GM19397 (cell line): ENCODE results near the gene ARHGAP22.

Source experiments
- ATAC-seq: cut with Tn5 transposase; IDR thresholded peaks from one replicate; pipeline ENCODE4 v1.9.1; 2021; ENCODE audit warnings: mild to moderate bottlenecking, moderate library complexity; ENCODE audit not compliant: unreplicated experiment

Gene ARHGAP22

GRCh38 chr10:48406204-48406603, 198.7 kb downstream of the ARHGAP22 start:
- no peak for ATAC-seq

GRCh38 chr10:48404646-48405045, 200.2 kb downstream of the ARHGAP22 start:
- ATAC-seq: no peak

DNA sequence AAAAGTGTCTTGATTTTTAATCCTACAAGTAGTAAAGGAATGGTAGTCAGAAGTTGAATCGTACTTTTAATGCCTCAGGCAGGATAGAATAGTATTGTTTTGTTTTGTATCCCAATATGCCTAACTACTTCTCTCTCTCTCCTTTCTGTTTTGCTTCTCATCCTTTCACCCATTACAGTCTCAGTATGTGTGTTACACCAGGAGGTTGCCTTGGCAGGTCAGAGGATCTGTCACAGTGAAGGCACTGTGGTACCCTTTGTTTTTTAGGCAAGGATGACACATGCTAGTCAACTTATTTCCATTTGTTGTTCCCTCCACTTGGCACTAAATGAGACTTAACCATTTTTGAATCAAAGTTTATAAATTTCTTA, 204.0 kb downstream of the ARHGAP22 start:
- no peak for ATAC-seq

DNA sequence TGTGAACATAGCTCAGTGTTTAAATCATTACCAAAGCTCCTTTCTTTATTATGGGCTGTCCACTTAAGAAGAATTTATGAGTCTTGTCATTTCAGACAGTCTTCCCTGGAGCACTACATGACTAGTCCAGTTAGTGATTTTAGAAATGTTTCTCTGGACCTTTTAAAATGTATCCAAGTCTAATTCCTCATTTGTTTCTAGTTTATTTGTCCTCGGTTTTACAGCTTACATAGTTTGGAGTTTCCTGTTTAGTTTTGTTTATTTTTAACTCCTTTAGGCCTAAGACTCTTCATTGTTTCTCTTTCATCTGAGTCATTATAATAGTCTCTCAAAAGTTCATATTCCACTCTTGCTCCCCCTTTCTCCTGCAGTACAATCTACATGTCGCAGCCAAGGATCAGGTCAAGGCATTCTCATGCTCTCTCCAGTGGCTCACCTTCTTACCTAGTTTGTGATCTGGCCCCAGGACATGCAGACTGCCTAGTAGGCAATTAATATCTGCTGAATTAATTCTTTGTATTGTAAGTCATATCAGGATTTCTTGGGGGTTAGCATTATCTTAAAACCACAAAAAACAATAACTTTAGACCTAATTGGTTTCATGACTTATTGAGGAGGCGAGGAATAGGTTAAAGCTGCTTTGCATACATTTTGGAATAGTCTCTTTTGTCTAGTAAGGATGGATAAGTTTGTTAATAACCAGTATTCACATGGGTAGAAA, 204.6 kb downstream of the ARHGAP22 start:
- ATAC-seq: no peak

DNA sequence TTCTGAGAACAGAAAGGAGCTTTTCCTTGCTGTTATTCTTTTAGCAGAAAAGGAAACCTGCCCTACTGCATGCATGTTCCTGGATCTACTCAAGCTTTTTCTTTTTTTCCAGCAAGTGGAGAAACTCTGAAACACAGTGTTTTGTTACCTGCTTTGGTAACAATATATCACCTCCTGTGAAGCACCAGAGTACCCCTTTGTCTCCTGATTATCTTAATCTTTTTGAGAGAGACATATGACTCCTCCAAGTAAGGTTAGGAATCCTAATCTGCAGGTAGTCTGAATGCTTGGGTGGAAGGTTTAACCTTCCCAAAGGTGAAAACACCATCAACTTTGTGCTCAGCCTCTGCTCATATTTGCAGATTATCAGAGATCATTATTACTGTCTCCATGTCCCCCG, 205.3 kb downstream of the ARHGAP22 start:
- ATAC-seq: no peak

DNA sequence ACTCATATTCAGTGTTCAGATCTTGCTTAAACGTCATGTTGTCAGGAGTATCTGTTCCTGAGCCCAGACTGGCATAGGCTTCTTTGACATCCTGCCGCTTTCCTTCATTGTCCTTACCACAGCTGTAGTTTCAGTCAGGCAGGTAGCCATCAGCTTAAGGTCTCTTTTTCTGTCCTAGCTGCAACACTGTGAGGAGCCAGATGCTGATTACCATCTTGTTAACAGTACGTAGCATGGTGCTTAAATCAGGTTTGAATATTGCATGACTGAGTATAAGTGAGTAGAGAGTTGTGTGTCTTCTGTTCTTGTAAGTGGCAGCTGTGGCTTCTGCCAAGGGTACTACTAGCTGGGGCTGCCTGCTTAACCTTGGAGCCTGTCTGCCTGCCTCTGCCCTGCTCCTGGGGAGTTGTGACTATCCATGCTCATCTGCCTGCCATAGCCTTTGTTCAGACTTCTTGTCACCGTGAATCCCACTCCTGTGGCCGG, 205.8 kb downstream of the ARHGAP22 start:
- no peak for ATAC-seq

- no peak for ATAC-seq
Measured at GRCh38 chr10:48398261-48398660, 206.6 kb downstream of the ARHGAP22 start.
